Measurements from ENCODE around the gene KCNN2. TPM values are rescaled to one million over a fixed set of nuclear protein-coding genes. Genes with fewer than 3 reads are reported as not detected.
A peak's percentile ranks its signal among the peaks of the same experiment; 100 is the strongest.

KCNN2 gene
- total RNA-seq, 1 donor from 2014 or later, result not detected

DNA sequence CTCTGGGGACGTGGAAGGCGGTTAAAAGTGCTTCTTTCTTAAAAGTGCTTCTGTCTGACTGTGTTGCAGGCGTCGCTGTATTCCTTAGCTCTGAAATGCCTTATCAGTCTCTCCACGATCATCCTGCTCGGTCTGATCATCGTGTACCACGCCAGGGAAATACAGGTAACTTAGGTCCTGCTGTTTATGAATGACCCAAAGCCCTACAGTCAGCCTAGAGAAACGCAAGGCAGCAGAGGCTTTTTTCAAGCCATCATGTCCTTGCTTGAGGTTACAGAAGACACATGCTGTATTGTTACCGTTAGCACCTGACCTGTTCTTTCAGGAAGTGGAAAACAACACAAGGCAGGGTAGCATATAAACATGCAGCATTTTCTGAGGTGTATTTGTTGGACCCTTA is 2.0 kb downstream of the KCNN2 start:
- FAIRE-seq, result no peak
- Histone ChIP-seq H3K27me3 (ENCODE audit: control insufficient read depth, insufficient read depth, low read length) (peaks cover 24% of the 10 kb centered on the region), H3K4me3 (ENCODE audit: low read depth, low read length) (no peak overlapping the region), H3K36me3 (ENCODE audit: control insufficient read depth, insufficient read depth, low read length) (no peaks in the 10 kb centered on the region)
- no peak for DNase-seq (ENCODE audit: low read depth)
- TF ChIP-seq, protein P1, sequence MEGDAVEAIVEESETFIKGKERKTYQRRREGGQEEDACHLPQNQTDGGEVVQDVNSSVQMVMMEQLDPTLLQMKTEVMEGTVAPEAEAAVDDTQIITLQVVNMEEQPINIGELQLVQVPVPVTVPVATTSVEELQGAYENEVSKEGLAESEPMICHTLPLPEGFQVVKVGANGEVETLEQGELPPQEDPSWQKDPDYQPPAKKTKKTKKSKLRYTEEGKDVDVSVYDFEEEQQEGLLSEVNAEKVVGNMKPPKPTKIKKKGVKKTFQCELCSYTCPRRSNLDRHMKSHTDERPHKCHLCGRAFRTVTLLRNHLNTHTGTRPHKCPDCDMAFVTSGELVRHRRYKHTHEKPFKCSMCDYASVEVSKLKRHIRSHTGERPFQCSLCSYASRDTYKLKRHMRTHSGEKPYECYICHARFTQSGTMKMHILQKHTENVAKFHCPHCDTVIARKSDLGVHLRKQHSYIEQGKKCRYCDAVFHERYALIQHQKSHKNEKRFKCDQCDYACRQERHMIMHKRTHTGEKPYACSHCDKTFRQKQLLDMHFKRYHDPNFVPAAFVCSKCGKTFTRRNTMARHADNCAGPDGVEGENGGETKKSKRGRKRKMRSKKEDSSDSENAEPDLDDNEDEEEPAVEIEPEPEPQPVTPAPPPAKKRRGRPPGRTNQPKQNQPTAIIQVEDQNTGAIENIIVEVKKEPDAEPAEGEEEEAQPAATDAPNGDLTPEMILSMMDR (IDR thresholded peaks at IDR 0.05; ENCODE audit: insufficient read depth, low read length, severe bottlenecking), result no peak

- FAIRE-seq (no peak), DNase-seq (ENCODE audit: low read depth) (peak; percentile 10)
- TF ChIP-seq, protein P1 (IDR thresholded peaks at IDR 0.05; ENCODE audit: insufficient read depth, low read length, severe bottlenecking), result no peak
- Histone ChIP-seq H3K27me3 (ENCODE audit: control insufficient read depth, insufficient read depth, low read length) (peaks cover 16% of the 10 kb centered on the region), H3K4me3 (ENCODE audit: low read depth, low read length) (no peak overlapping the region), H3K36me3 (ENCODE audit: control insufficient read depth, insufficient read depth, low read length) (no peaks in the 10 kb centered on the region)
Measured at GRCh38 chr5:114367029-114367428, 5.2 kb downstream of the KCNN2 start.

DNA sequence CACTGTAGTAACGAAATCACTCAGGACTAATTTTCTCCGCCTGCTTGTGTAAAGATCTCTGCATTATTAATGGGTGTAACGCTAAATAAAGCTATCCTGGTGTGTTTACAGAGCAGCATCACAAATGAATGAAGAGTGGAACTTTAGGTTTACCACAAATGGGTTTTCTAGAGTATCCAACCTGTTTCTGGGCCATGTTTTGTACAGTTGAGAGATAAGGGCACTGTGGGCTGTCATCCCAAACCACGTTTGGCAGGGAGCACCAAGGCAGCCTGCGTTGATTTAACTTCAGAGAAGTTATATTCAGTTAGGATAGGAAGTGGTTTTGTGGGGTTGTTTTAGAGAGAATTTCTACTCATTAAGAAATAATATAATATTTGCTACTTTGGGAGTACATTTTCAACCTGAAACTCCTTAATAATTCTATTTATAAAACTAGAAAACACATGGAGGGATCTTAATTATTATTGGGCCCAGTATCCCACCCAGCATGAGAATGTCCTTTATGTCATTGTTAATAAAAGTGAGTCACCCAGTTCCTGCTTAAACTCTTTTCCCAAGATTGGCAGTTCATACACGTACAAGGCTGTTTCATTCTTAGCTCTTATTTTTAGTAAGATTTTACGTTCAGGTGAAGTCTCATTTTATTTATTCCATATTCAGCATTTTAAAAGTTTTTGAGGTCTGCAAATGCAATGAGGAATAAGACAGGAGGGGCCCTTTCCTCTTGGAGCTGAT is 8.0 kb downstream of the KCNN2 start:
- H3K36me3 ChIP-seq (ENCODE audit: control insufficient read depth, insufficient read depth, low read length), result no peaks in the 10 kb centered on the region
- H3K4me3 ChIP-seq (ENCODE audit: low read depth, low read length), result no peak overlapping the region
- DNase-seq (ENCODE audit: low read depth) (no peak), FAIRE-seq (no peak)
- TF ChIP-seq, protein P1 (IDR thresholded peaks at IDR 0.05; ENCODE audit: insufficient read depth, low read length, severe bottlenecking), result no peak
- no peaks in the 10 kb centered on the region for H3K27me3 ChIP-seq (ENCODE audit: control insufficient read depth, insufficient read depth, low read length)

- FAIRE-seq (no peak), DNase-seq (ENCODE audit: low read depth) (no peak)
- Histone ChIP-seq H3K36me3 (ENCODE audit: control insufficient read depth, insufficient read depth, low read length) (no peaks in the 10 kb centered on the region), H3K4me3 (ENCODE audit: low read depth, low read length) (no peak overlapping the region), H3K27me3 (ENCODE audit: control insufficient read depth, insufficient read depth, low read length) (no peaks in the 10 kb centered on the region)
- TF ChIP-seq, protein P1 (IDR thresholded peaks at IDR 0.05; ENCODE audit: insufficient read depth, low read length, severe bottlenecking), result no peak
Measured at GRCh38 chr5:114377050-114377844, 15.4 kb downstream of the KCNN2 start.

- no peak for DNase-seq (ENCODE audit: low read depth)
- FAIRE-seq, result no peak
Measured at GRCh38 chr5:114377946-114378345, 16.1 kb downstream of the KCNN2 start.

More at GRCh38 chr5:114377946-114378345, 16.1 kb downstream of the KCNN2 start:
- H3K36me3 ChIP-seq (ENCODE audit: control insufficient read depth, insufficient read depth, low read length), result no peaks in the 10 kb centered on the region
- no peaks in the 10 kb centered on the region for H3K27me3 ChIP-seq (ENCODE audit: control insufficient read depth, insufficient read depth, low read length)
- H3K4me3 ChIP-seq (ENCODE audit: low read depth, low read length), result no peak overlapping the region
- TF ChIP-seq, protein P1 (IDR thresholded peaks at IDR 0.05; ENCODE audit: insufficient read depth, low read length, severe bottlenecking), result no peak
